DMS114 treated with DMSO at 0.1 percent for 48 hours (cell line): ENCODE results near the gene TBPL2.
"Not testable (repeated sequence)": the region's sequence is repeated elsewhere in the genome, so short reads cannot be mapped to it uniquely, and the experiment has no call there.

Experiments used
- DNase-seq: peaks from one replicate; lab custom pipeline; 2025; ENCODE audit not compliant: unreplicated experiment; lab: John Stamatoyannopoulos, UW

The TBPL2 gene

GRCh38 chr14:55440385-55440784 lies at the start of gene TBPL2:
Gene TBPL2 (minus strand): TSS chr14:55440616. CDS start chr14:55440449, 167 bp downstream.
- no peak for DNase-seq

- DNase-seq = no peak
Observed at GRCh38 chr14:55488204-55488603, 47.8 kb upstream of the TBPL2 start.

GRCh38 chr14:55482936-55483605 lies 42.7 kb upstream of the TBPL2 start:
- no peak for DNase-seq

- DNase-seq = no peak
Observed at GRCh38 chr14:55481769-55482168, 41.4 kb upstream of the TBPL2 start.

- DNase-seq = no peak
Observed at GRCh38 chr14:55477680-55478079, 37.3 kb upstream of the TBPL2 start.

- DNase-seq = not testable (repeated sequence)
Observed at GRCh38 chr14:55476448-55476847, 36.0 kb upstream of the TBPL2 start.

- no peak for DNase-seq
Observed at GRCh38 chr14:55473786-55474185, 33.4 kb upstream of the TBPL2 start.

GRCh38 chr14:55470025-55470424 lies 29.6 kb upstream of the TBPL2 start:
- DNase-seq = no peak

GRCh38 chr14:55467307-55467706 lies 26.9 kb upstream of the TBPL2 start:
- no peak for DNase-seq

GRCh38 chr14:55458800-55459515 lies 18.5 kb upstream of the TBPL2 start:
- no peak for DNase-seq

- DNase-seq = no peak
Observed at GRCh38 chr14:55457496-55457895, 17.1 kb upstream of the TBPL2 start.

GRCh38 chr14:55456411-55456810 lies 16.0 kb upstream of the TBPL2 start:
- DNase-seq = not testable (repeated sequence)

- no peak for DNase-seq
Observed at GRCh38 chr14:55454264-55455002, 14.0 kb upstream of the TBPL2 start.

GRCh38 chr14:55451950-55452349 lies 11.5 kb upstream of the TBPL2 start:
- no peak for DNase-seq

- DNase-seq = no peak
Observed at GRCh38 chr14:55451398-55451797, 11.0 kb upstream of the TBPL2 start.

- no peak for DNase-seq
Observed at GRCh38 chr14:55450987-55451386, 10.6 kb upstream of the TBPL2 start.

GRCh38 chr14:55450539-55450938 lies 10.1 kb upstream of the TBPL2 start:
- no peak for DNase-seq

GRCh38 chr14:55450124-55450523 lies 9.7 kb upstream of the TBPL2 start:
- no peak for DNase-seq

- DNase-seq = no peak
Observed at GRCh38 chr14:55449116-55449515, 8.7 kb upstream of the TBPL2 start.

GRCh38 chr14:55448141-55448614 lies 7.8 kb upstream of the TBPL2 start:
- no peak for DNase-seq

- no peak for DNase-seq
Observed at GRCh38 chr14:55446833-55447232, 6.4 kb upstream of the TBPL2 start.
